ENCODE data around the gene PFKFB4. TPM values are rescaled to one million over a fixed set of nuclear protein-coding genes. Genes with fewer than 3 reads are reported as not detected.

Gene PFKFB4
- total and polyA plus RNA-seq, 10 of the 15 experiments (the other 5 are each of a cell fraction or from before 2014, with no cell fraction given), result 0.37 to 89.1 (median 5.2) TPM

DNA sequence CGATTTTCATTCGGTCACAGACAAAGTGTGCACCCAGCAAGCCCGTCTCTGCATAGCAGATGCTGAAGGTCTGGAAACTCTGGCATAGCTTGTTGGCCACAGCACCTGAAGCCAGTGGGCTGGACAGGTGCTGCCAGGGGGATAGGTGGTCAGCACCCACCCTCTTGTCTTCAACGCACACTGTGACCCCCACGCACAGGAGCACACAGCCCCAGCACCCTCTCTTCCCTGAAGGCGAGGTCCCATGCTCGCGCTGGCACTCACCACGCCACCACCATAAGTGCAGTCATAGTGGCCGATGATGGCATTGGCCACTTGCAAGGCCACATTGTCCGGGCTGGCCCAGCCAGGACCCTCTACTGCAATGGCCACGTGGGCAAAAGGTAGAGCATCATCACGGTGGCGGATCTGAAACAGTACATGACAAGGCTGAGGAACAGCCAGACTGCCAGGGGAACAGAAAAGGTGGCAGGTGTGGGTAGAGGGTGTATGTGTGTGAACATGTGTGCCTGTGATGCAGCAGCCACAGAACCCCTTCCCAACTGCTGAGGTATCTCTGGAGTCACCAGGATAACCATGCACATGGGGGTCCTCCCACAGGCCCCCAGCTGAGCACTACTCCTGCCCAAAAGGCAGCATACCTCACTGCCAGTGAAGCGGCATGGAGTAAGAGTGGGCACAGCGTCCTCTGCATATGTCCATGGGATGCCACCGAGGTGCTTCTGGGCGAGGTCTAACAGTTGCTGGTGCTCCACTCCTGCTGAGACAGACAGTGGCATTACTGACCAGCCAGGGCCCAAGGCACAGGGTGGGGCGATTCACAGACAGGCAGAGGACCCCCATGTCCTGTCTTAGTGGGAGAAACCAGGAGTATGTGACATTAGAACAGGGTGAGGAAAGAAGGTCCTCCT, 44.4 kb upstream of the PFKFB4 start:
- no peaks in the 10 kb centered on the region for H3K9me3 ChIP-seq (replicated peaks; ENCODE audit: control insufficient read depth, insufficient read depth, low read length)
- peaks cover 40 to 50% of the 10 kb centered on the region in 2 experiments for H3K36me3 ChIP-seq (ENCODE audit: control insufficient read depth in 2 of 2, insufficient read depth in 2 of 2, low read length in 1 of 2)
- ChIA-PET RAD21 (ENCODE audit: unreplicated experiment) (no interaction called here), SMC1A (ENCODE audit: uncharacterized antibody, unreplicated experiment) (no interaction called here), POLR2A (no interaction called here), CTCF (no interaction called here)
- no peak for FAIRE-seq
- H3K4me2 ChIP-seq (ENCODE audit: control insufficient read depth, insufficient read depth), result no peak overlapping the region
- no peaks in the 10 kb centered on the region for H3K79me2 ChIP-seq (ENCODE audit: control insufficient read depth, insufficient read depth, low read length)
- in situ Hi-C loops (cut with MboI) (no loop called here), intact Hi-C loops (cut with micrococcal nuclease; ENCODE audit: unreplicated experiment) (no loop called here)
- no peak overlapping the region for H3K9ac ChIP-seq (ENCODE audit: control insufficient read depth, insufficient read depth, low read length)
- no peak for ATAC-seq
- no TSS peak for BruUV-seq (replicated peaks)
- no peak for DNase-seq (ENCODE audit: low read depth, low spot score)
- H2AFZ ChIP-seq (ENCODE audit: control insufficient read depth, low read depth, low read length), result no peak overlapping the region
- no peaks in the 10 kb centered on the region for H3K27me3 ChIP-seq (replicated peaks in 1 of 2; ENCODE audit: control insufficient read depth in 2 of 2, insufficient read depth in 2 of 2, low read length in 1 of 2)
- H3K4me1 ChIP-seq (ENCODE audit: control insufficient read depth, insufficient read depth, low read length), result no peaks in the 10 kb centered on the region; the same call in 1 of the 2 replicates
- WGBS (ENCODE audit: insufficient coverage, insufficient replicate concordance, low lambda C conversion rate, missing lambda C conversion rate), result 94% methylated on average over 19 of the region's 19 CpGs
- no peak overlapping the region for H3K4me3 ChIP-seq
- no peak overlapping the region for H3K27ac ChIP-seq (ENCODE audit: control insufficient read depth, insufficient read depth)
- peaks cover 4% of the 10 kb centered on the region; the same call in 1 of the 2 replicates for H4K20me1 ChIP-seq (ENCODE audit: control insufficient read depth, insufficient read depth)
- TF ChIP-seq CHD1 (IDR thresholded peaks at IDR 0.05; ENCODE audit: low read depth, low read length) (no peak), ETV6 (conservative IDR thresholded peaks at IDR 0.05 in 1 of 2, IDR thresholded peaks at IDR 0.05 in 1 of 2; ENCODE audit: borderline replicate concordance in 1 of 2, low read depth in 1 of 2) (no peak), ZNF24 (IDR thresholded peaks at IDR 0.05) (no peak), MXI1 (IDR thresholded peaks at IDR 0.05; ENCODE audit: low read depth, low read length) (no peak), BRCA1 (IDR thresholded peaks at IDR 0.05; ENCODE audit: low read depth, low read length) (no peak), EP300 (IDR thresholded peaks at IDR 0.05; ENCODE audit: borderline replicate concordance in 1 of 2, control insufficient read depth in 1 of 2, low read depth in 2 of 2, low read length in 2 of 2) (no peak)
- TF ChIP-seq, protein P1, sequence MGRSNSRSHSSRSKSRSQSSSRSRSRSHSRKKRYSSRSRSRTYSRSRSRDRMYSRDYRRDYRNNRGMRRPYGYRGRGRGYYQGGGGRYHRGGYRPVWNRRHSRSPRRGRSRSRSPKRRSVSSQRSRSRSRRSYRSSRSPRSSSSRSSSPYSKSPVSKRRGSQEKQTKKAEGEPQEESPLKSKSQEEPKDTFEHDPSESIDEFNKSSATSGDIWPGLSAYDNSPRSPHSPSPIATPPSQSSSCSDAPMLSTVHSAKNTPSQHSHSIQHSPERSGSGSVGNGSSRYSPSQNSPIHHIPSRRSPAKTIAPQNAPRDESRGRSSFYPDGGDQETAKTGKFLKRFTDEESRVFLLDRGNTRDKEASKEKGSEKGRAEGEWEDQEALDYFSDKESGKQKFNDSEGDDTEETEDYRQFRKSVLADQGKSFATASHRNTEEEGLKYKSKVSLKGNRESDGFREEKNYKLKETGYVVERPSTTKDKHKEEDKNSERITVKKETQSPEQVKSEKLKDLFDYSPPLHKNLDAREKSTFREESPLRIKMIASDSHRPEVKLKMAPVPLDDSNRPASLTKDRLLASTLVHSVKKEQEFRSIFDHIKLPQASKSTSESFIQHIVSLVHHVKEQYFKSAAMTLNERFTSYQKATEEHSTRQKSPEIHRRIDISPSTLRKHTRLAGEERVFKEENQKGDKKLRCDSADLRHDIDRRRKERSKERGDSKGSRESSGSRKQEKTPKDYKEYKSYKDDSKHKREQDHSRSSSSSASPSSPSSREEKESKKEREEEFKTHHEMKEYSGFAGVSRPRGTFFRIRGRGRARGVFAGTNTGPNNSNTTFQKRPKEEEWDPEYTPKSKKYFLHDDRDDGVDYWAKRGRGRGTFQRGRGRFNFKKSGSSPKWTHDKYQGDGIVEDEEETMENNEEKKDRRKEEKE (IDR thresholded peaks at IDR 0.05), result no peak
- TF ChIP-seq, protein P2, sequence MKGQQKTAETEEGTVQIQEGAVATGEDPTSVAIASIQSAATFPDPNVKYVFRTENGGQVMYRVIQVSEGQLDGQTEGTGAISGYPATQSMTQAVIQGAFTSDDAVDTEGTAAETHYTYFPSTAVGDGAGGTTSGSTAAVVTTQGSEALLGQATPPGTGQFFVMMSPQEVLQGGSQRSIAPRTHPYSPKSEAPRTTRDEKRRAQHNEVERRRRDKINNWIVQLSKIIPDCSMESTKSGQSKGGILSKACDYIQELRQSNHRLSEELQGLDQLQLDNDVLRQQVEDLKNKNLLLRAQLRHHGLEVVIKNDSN (IDR thresholded peaks at IDR 0.05; ENCODE audit: borderline replicate concordance, extremely low read length, insufficient read depth, low read depth, low read length), result no peak
- TF ChIP-seq, protein P3, sequence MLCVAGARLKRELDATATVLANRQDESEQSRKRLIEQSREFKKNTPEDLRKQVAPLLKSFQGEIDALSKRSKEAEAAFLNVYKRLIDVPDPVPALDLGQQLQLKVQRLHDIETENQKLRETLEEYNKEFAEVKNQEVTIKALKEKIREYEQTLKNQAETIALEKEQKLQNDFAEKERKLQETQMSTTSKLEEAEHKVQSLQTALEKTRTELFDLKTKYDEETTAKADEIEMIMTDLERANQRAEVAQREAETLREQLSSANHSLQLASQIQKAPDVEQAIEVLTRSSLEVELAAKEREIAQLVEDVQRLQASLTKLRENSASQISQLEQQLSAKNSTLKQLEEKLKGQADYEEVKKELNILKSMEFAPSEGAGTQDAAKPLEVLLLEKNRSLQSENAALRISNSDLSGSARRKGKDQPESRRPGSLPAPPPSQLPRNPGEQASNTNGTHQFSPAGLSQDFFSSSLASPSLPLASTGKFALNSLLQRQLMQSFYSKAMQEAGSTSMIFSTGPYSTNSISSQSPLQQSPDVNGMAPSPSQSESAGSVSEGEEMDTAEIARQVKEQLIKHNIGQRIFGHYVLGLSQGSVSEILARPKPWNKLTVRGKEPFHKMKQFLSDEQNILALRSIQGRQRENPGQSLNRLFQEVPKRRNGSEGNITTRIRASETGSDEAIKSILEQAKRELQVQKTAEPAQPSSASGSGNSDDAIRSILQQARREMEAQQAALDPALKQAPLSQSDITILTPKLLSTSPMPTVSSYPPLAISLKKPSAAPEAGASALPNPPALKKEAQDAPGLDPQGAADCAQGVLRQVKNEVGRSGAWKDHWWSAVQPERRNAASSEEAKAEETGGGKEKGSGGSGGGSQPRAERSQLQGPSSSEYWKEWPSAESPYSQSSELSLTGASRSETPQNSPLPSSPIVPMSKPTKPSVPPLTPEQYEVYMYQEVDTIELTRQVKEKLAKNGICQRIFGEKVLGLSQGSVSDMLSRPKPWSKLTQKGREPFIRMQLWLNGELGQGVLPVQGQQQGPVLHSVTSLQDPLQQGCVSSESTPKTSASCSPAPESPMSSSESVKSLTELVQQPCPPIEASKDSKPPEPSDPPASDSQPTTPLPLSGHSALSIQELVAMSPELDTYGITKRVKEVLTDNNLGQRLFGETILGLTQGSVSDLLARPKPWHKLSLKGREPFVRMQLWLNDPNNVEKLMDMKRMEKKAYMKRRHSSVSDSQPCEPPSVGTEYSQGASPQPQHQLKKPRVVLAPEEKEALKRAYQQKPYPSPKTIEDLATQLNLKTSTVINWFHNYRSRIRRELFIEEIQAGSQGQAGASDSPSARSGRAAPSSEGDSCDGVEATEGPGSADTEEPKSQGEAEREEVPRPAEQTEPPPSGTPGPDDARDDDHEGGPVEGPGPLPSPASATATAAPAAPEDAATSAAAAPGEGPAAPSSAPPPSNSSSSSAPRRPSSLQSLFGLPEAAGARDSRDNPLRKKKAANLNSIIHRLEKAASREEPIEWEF (IDR thresholded peaks at IDR 0.05; ENCODE audit: insufficient replicate concordance, low read depth, low read length), result no peak
